HCT116 (cell line): ENCODE data around the gene COL15A1. TPM values are rescaled to one million over a fixed set of nuclear protein-coding genes. Genes with fewer than 3 reads are reported as not detected.

Source experiments
- ATAC-seq: fragments of 200-7000 bp; cut with Tn5 transposase; 2 replicates; pipeline ENCODE4 v1.9.1; 2020; ENCODE audit warnings: mild to moderate bottlenecking, moderate library complexity
- BruUV-seq: library from RNA; stranded (reverse); fragments of 400-500 nt; replicated peaks from 2 replicates; lab custom pipeline; 2021; lab: Mats Ljungman, UMichigan
- CTCF ChIA-PET: fragments of 300-600 bp; sonication (Branson Sonifier 250); formaldehyde crosslinking; loops from one replicate; lab custom pipeline; 2021; ENCODE audit warnings: antibody characterized with exemption; lab: Charles Lee
- POLR2A ChIA-PET: fragments of 300-600, 350-600 bp; sonication (Branson Sonifier 250); formaldehyde crosslinking; loops from one replicate; lab custom pipeline; 2021; ENCODE audit warnings: antibody characterized with exemption; lab: Charles Lee
- RAD21 ChIA-PET, 2 experiments: fragments of 300-600 bp; sonication (Branson Sonifier 250); formaldehyde crosslinking; loops; one replicate each; lab custom pipeline; 2023; ENCODE audit warnings: low total read pairs in 2 of 2; ENCODE audit not compliant: uncharacterized antibody in 2 of 2, unreplicated experiment in 2 of 2, low non-redundant PET in 1 of 2; lab: Charles Lee
- DNase-seq: peaks from one replicate; pipeline ENCODE4 v3.0.0-alpha.2; 2010; ENCODE audit warnings: low read depth, low spot score
- H2AFZ ChIP-seq: fragments of 200-600 bp; shearing (Covaris generic), sonication (generic); 2 replicates; pipeline ENCODE4 v1.6.1; 2017; ENCODE audit warnings: low read depth, mixed run types, mixed read lengths, antibody characterized with exemption, low read length; ENCODE audit not compliant: poor library complexity, severe bottlenecking
- H3K27ac ChIP-seq: 2 replicates; pipeline ENCODE4 v1.5.1; 2012; ENCODE audit warnings: low read depth, low read length
- H3K27me3 ChIP-seq: fragments of 200-600 bp; sonication (generic); 2 replicates; pipeline ENCODE4 v1.6.1; 2016; ENCODE audit warnings: mixed run types, low read length, mixed read lengths; ENCODE audit not compliant: insufficient read depth
- H3K36me3 ChIP-seq, 2 experiments: fragments of 200-500 bp in 1 of 2; fragments of 200-600 bp in 1 of 2; sonication (Bioruptor generic) in 1 of 2; sonication (generic) in 1 of 2; 2 replicates each; pipeline versions ENCODE4 v1.5.1 to v1.6.1; 2014 to 2016; ENCODE audit warnings: low read length in 2 of 2, inconsistent platforms in 1 of 2, mixed read lengths in 1 of 2, mixed run types in 1 of 2; ENCODE audit not compliant: insufficient read depth in 2 of 2, control insufficient read depth in 1 of 2
- H3K4me1 ChIP-seq, 2 experiments: fragments of 200-600 bp in 1 of 2; sonication (generic) in 1 of 2; 2 replicates each; pipeline versions ENCODE4 v1.5.1 to v1.6.1; 2012 to 2017; ENCODE audit warnings: low read length in 2 of 2, inconsistent platforms in 1 of 2, mild to moderate bottlenecking in 1 of 2, mixed read lengths in 1 of 2, mixed run types in 1 of 2, moderate library complexity in 1 of 2; ENCODE audit not compliant: insufficient read depth in 2 of 2, control insufficient read depth in 1 of 2
- H3K4me2 ChIP-seq: fragments of 200-600 bp; sonication (generic); 2 replicates; pipeline ENCODE4 v1.6.1; 2017; ENCODE audit warnings: mixed run types, low read length, mixed read lengths
- H3K4me3 ChIP-seq, 2 experiments: fragments of 200-600 bp in 1 of 2; sonication (generic) in 1 of 2; replicated peaks in 1 of 2; 2 replicates each; pipeline ENCODE4 v1.5.1; 2011 to 2016; ENCODE audit warnings: low read length in 2 of 2, control low read depth in 1 of 2, low read depth in 1 of 2, mild to moderate bottlenecking in 1 of 2, mixed read lengths in 1 of 2, mixed run types in 1 of 2
- H3K79me2 ChIP-seq: fragments of 200-600 bp; sonication (generic); 2 replicates; pipeline ENCODE4 v1.6.1; 2017; ENCODE audit warnings: mild to moderate bottlenecking, mixed run types, low read length, moderate library complexity, mixed read lengths; ENCODE audit not compliant: insufficient read depth
- H3K9ac ChIP-seq: fragments of 200-600 bp; sonication (generic); 2 replicates; pipeline ENCODE4 v1.6.1; 2016; ENCODE audit warnings: low read length, mixed read lengths
- H3K9me2 ChIP-seq: fragments of 200-600 bp; sonication (generic), shearing (Covaris generic); 2 replicates; pipeline ENCODE4 v1.6.1; 2017; ENCODE audit warnings: mixed run types, mild to moderate bottlenecking, moderate library complexity; ENCODE audit not compliant: insufficient read depth
- H3K9me3 ChIP-seq, 2 experiments: fragments of 200-500 bp in 1 of 2; fragments of 200-600 bp in 1 of 2; sonication (Bioruptor generic) in 1 of 2; sonication (generic) in 1 of 2; 2 replicates each; pipeline ENCODE4 v1.6.1; 2014 to 2017; ENCODE audit warnings: low read length in 2 of 2, mixed read lengths in 2 of 2, inconsistent platforms in 1 of 2, low read depth in 1 of 2, mild to moderate bottlenecking in 1 of 2, mixed run types in 1 of 2, moderate library complexity in 1 of 2; ENCODE audit not compliant: control insufficient read depth in 1 of 2, insufficient read depth in 1 of 2
- H4K20me1 ChIP-seq: fragments of 200-600 bp; sonication (generic), shearing (Covaris generic); 2 replicates; pipeline ENCODE4 v1.6.1; 2017; ENCODE audit warnings: mixed run types, mild to moderate bottlenecking, moderate library complexity; ENCODE audit not compliant: insufficient read depth
- CBX3 ChIP-seq: IDR thresholded peaks from 2 replicates; pipeline ENCODE4 v1.6.1; 2012; ENCODE audit warnings: low read depth
- CEBPB ChIP-seq: IDR thresholded peaks from 2 replicates; pipeline ENCODE4 v1.6.1; 2012; ENCODE audit warnings: low read depth
- EGR1 ChIP-seq: IDR thresholded peaks from 2 replicates; pipeline ENCODE4 v1.6.1; 2012; ENCODE audit warnings: low read depth
- ELF1 ChIP-seq: IDR thresholded peaks from 2 replicates; pipeline ENCODE4 v1.6.1; 2012; ENCODE audit warnings: low read depth, borderline replicate concordance
- EZH2 ChIP-seq: fragments of 200-600 bp; sonication (generic); IDR thresholded peaks from 2 replicates; pipeline ENCODE4 v1.6.1; 2017; ENCODE audit warnings: antibody characterized with exemption, mixed run types
- JUND ChIP-seq: IDR thresholded peaks from 2 replicates; pipeline ENCODE4 v1.6.1; 2012
- POLR2A ChIP-seq: IDR thresholded peaks from 2 replicates; pipeline ENCODE4 v1.7.0; 2011; ENCODE audit warnings: borderline replicate concordance; ENCODE audit not compliant: insufficient read depth, insufficient read length; ENCODE audit errors: extremely low read depth
- POLR2AphosphoS5 ChIP-seq: IDR thresholded peaks from 2 replicates; pipeline ENCODE4 v1.6.1; 2011; ENCODE audit warnings: mild to moderate bottlenecking, low read depth, low read length, moderate library complexity
- SIN3A ChIP-seq: IDR thresholded peaks from 2 replicates; pipeline ENCODE4 v1.6.1; 2012; ENCODE audit warnings: low read depth
- SP1 ChIP-seq: IDR thresholded peaks from 2 replicates; pipeline ENCODE4 v1.6.1; 2012; ENCODE audit warnings: low read depth
- SRF ChIP-seq: IDR thresholded peaks from 2 replicates; pipeline ENCODE4 v1.6.1; 2012; ENCODE audit warnings: low read depth
- TCF7L2 ChIP-seq: IDR thresholded peaks from 2 replicates; pipeline ENCODE4 v1.7.0; 2011; ENCODE audit warnings: borderline replicate concordance, inconsistent platforms; ENCODE audit not compliant: insufficient read depth, insufficient read length; ENCODE audit errors: extremely low read depth
- ZFX ChIP-seq: fragments of 450-650 bp; IDR thresholded peaks from 2 replicates; pipeline ENCODE4 v1.6.1; 2017
- intact Hi-C: fragments of 100-400 bp; cut with micrococcal nuclease; formaldehyde crosslinking; loops from 2 replicates; pipeline ENCODE4 v1.10.0; 2022
- total RNA-seq: library from RNA; stranded (reverse); gene quantifications from one replicate; pipeline ENCODE4 v1.2.1, GENCODE V29; 2021; ENCODE audit not compliant: unreplicated experiment
- TF ChIP-seq, protein P1 (sequence below), 3 experiments: fragments of 200-600 bp in 1 of 3; sonication (generic) in 1 of 3; IDR thresholded peaks in 2 of 3; conservative IDR thresholded peaks in 1 of 3; 2 replicates each; pipeline ENCODE4 v1.5.1; 2012 to 2017; ENCODE audit warnings: low read depth in 2 of 3, low read length in 2 of 3, antibody characterized with exemption in 1 of 3, borderline replicate concordance in 1 of 3, control low read depth in 1 of 3, mild to moderate bottlenecking in 1 of 3, mixed read lengths in 1 of 3, mixed run types in 1 of 3, moderate library complexity in 1 of 3; ENCODE audit not compliant: insufficient read depth in 1 of 3
- TF ChIP-seq, protein P2 (sequence below): IDR thresholded peaks from 2 replicates; pipeline ENCODE4 v1.6.1; 2012; ENCODE audit warnings: low read depth
- TF ChIP-seq, protein P3 (sequence below): IDR thresholded peaks from 2 replicates; pipeline ENCODE4 v1.6.1; 2012
- TF ChIP-seq, protein P4 (sequence below): IDR thresholded peaks from 2 replicates; pipeline ENCODE4 v1.6.1; 2012
- TF ChIP-seq, protein P5 (sequence below): IDR thresholded peaks from 2 replicates; pipeline ENCODE4 v1.6.1; 2011; ENCODE audit warnings: mild to moderate bottlenecking, low read length, moderate library complexity; ENCODE audit not compliant: insufficient replicate concordance; ENCODE audit errors: extremely low read depth

Gene COL15A1
- total RNA-seq, 1 experiment from 2014 or later = 0.15 TPM

DNA sequence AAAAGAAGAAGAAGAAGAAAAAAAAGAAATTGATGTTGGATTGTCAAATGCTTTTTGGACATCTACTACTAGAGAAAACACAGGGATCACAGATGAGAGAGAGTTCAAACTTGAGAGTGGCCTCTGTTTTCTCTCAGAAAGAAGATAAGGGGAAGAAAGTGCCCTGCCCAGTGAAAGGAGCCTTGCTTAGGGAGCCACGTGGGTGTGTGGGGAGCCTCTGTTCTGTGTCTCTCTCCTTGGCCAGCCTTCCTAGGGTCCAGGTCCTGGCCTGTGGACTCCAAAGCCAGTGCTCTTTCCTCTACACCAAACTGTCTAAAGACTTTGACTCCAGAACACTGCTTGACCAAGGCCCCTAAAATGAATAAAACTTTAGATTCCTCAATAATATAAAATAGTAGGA, 22.0 kb upstream of the COL15A1 start:
- CTCF ChIA-PET = no interaction called here
- H3K9ac ChIP-seq = no peak overlapping the region
- H4K20me1 ChIP-seq = no peaks in the 10 kb centered on the region
- H2AFZ ChIP-seq = no peak overlapping the region
- TF ChIP-seq JUND = no peak
- no peak for TF ChIP-seq CBX3
- TF ChIP-seq, protein P1, sequence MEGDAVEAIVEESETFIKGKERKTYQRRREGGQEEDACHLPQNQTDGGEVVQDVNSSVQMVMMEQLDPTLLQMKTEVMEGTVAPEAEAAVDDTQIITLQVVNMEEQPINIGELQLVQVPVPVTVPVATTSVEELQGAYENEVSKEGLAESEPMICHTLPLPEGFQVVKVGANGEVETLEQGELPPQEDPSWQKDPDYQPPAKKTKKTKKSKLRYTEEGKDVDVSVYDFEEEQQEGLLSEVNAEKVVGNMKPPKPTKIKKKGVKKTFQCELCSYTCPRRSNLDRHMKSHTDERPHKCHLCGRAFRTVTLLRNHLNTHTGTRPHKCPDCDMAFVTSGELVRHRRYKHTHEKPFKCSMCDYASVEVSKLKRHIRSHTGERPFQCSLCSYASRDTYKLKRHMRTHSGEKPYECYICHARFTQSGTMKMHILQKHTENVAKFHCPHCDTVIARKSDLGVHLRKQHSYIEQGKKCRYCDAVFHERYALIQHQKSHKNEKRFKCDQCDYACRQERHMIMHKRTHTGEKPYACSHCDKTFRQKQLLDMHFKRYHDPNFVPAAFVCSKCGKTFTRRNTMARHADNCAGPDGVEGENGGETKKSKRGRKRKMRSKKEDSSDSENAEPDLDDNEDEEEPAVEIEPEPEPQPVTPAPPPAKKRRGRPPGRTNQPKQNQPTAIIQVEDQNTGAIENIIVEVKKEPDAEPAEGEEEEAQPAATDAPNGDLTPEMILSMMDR (IDR thresholded peaks at IDR 0.05 in 2 of 3, conservative IDR thresholded peaks at IDR 0.05 in 1 of 3; ENCODE audit: borderline replicate concordance in 1 of 3, insufficient read depth in 1 of 3, low read depth in 2 of 3, low read length in 2 of 3) = no peak
- no peak for TF ChIP-seq EGR1
- TF ChIP-seq, protein P2, sequence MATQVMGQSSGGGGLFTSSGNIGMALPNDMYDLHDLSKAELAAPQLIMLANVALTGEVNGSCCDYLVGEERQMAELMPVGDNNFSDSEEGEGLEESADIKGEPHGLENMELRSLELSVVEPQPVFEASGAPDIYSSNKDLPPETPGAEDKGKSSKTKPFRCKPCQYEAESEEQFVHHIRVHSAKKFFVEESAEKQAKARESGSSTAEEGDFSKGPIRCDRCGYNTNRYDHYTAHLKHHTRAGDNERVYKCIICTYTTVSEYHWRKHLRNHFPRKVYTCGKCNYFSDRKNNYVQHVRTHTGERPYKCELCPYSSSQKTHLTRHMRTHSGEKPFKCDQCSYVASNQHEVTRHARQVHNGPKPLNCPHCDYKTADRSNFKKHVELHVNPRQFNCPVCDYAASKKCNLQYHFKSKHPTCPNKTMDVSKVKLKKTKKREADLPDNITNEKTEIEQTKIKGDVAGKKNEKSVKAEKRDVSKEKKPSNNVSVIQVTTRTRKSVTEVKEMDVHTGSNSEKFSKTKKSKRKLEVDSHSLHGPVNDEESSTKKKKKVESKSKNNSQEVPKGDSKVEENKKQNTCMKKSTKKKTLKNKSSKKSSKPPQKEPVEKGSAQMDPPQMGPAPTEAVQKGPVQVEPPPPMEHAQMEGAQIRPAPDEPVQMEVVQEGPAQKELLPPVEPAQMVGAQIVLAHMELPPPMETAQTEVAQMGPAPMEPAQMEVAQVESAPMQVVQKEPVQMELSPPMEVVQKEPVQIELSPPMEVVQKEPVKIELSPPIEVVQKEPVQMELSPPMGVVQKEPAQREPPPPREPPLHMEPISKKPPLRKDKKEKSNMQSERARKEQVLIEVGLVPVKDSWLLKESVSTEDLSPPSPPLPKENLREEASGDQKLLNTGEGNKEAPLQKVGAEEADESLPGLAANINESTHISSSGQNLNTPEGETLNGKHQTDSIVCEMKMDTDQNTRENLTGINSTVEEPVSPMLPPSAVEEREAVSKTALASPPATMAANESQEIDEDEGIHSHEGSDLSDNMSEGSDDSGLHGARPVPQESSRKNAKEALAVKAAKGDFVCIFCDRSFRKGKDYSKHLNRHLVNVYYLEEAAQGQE = no peak
- no peak for TF ChIP-seq ZFX
- no peak for TF ChIP-seq ELF1
- TF ChIP-seq, protein P3, sequence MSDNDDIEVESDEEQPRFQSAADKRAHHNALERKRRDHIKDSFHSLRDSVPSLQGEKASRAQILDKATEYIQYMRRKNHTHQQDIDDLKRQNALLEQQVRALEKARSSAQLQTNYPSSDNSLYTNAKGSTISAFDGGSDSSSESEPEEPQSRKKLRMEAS = no peak
- TF ChIP-seq, protein P4, sequence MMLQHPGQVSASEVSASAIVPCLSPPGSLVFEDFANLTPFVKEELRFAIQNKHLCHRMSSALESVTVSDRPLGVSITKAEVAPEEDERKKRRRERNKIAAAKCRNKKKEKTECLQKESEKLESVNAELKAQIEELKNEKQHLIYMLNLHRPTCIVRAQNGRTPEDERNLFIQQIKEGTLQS = no peak
- no peak for TF ChIP-seq EZH2
- no peak for TF ChIP-seq TCF7L2
- TF ChIP-seq POLR2A = no peak
- no peak for TF ChIP-seq SRF
- no peak for TF ChIP-seq SIN3A
- TF ChIP-seq SP1 = no peak
- TF ChIP-seq POLR2AphosphoS5 = no peak
- TF ChIP-seq CEBPB = no peak
- TF ChIP-seq, protein P5, sequence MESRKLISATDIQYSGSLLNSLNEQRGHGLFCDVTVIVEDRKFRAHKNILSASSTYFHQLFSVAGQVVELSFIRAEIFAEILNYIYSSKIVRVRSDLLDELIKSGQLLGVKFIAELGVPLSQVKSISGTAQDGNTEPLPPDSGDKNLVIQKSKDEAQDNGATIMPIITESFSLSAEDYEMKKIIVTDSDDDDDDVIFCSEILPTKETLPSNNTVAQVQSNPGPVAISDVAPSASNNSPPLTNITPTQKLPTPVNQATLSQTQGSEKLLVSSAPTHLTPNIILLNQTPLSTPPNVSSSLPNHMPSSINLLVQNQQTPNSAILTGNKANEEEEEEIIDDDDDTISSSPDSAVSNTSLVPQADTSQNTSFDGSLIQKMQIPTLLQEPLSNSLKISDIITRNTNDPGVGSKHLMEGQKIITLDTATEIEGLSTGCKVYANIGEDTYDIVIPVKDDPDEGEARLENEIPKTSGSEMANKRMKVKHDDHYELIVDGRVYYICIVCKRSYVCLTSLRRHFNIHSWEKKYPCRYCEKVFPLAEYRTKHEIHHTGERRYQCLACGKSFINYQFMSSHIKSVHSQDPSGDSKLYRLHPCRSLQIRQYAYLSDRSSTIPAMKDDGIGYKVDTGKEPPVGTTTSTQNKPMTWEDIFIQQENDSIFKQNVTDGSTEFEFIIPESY = no peak
- BruUV-seq = no TSS peak
- H3K9me3 ChIP-seq = no peaks in the 10 kb centered on the region
- H3K36me3 ChIP-seq = no peaks in the 10 kb centered on the region
- no peak overlapping the region for H3K4me2 ChIP-seq
- POLR2A ChIA-PET = no interaction called here
- DNase-seq = no peak
- RAD21 ChIA-PET = no interaction called here
- H3K27ac ChIP-seq = no peak overlapping the region
- no peaks in the 10 kb centered on the region for H3K4me1 ChIP-seq
- no peak for ATAC-seq
- 0 out of 2 replicates have a peak, but pooled peaks cover 3% of the 10 kb centered on the region for H3K27me3 ChIP-seq
- intact Hi-C loops = no loop called here
- no peaks in the 10 kb centered on the region for H3K9me2 ChIP-seq
- no peaks in the 10 kb centered on the region for H3K79me2 ChIP-seq
- H3K4me3 ChIP-seq = no peak overlapping the region
